SK-N-SH treated with all-trans-retinoic acid at 6 μM for 48 hours (cell line): Measurements from ENCODE around the gene MPI.

Source experiments
- ATAC-seq: fragments of 200-7000 bp; cut with Tn5 transposase; 3 replicates; pipeline ENCODE4 v1.9.1; 2020; ENCODE audit warnings: mild to moderate bottlenecking, moderate library complexity
- ESRRG ChIP-seq: fragments of 250-450 bp; sonication (Bioruptor Pico); IDR thresholded peaks from 2 replicates; pipeline ENCODE4 v1.6.1; 2021; ENCODE audit warnings: mild to moderate bottlenecking
- PPARA ChIP-seq: fragments of 250-450 bp; sonication (Bioruptor Pico); IDR thresholded peaks from 2 replicates; pipeline ENCODE4 v1.5.0; 2020; ENCODE audit warnings: mild to moderate bottlenecking, borderline replicate concordance
- TCF4 ChIP-seq: fragments of 250-450 bp; sonication (Bioruptor Pico); IDR thresholded peaks from 2 replicates; pipeline ENCODE4 v1.8.0; 2021; ENCODE audit warnings: mild to moderate bottlenecking, moderate library complexity, borderline replicate concordance
- ZC3H10 ChIP-seq: fragments of 250-450 bp; sonication (Bioruptor Pico); IDR thresholded peaks from 2 replicates; pipeline ENCODE4 v1.5.1; 2021; ENCODE audit warnings: mild to moderate bottlenecking, moderate library complexity

Gene MPI

DNA sequence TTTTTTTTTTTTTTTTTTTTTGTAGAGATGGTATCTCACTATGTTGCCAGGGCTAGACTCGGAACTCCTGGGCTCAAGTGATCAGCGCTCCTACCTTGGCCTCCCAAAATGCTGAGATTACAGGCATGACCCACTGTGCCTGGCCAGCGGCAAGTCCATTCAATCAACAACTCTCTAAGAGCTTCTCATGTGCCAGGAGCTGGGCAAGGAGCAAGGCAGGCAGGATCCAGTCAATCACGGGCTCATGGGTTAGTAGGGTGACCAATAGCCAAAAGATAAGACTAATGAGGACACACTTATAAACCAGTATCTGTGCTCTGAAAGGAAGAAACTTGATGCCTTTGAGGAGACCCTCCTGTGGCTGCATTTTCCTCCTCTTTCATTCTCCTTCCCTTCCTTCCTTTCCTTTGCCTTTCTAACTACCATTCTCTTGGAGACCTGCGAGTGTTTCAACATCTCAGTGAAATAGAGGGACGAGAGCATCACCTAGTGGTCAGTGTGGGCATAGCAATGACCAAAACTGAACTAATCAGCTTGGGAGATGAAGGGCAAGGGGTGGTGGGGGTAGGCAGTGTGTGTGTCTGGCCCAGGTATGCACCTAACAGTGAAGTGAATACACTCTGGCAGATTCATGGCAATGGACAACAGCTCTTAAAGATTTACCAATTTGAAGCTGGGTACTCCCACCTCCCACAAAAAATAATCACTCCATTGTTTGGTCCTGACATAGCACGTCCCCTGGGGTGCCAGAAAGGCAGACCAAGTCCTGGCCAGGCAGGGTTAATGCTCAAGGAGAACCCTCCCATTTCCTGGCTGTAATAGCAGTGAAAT, 60.5 kb downstream of the MPI start:
- ATAC-seq = peak; percentile 86
- no peak for TF ChIP-seq PPARA (CRISPR knock-in tag)
- TF ChIP-seq ZC3H10 (CRISPR knock-in tag) = no peak

DNA sequence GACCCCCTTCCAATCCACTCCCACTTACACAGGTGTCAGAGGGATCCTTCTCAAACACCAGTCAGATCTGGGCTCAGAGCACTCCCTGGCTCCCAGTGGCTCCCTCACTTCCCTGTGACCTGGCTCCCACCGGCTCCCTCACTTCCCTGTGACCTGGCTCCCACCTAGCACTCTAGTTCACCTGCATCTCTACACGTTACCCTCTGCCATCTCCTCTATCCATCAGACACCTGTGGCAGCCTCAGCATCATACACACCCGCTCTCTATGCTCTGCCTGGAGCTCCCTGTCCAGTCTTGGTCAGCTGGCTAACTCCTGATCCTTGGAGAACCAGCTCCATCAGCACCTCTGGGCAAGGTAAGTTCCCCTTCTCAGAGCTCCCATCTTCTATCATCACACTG, 61.2 kb downstream of the MPI start:
- no peak for ATAC-seq
- TF ChIP-seq ESRRG (CRISPR knock-in tag) (no peak), TCF4 (CRISPR knock-in tag) (no peak)
